ENCODE measurements around the gene KASH5.
A peak's percentile ranks its signal among the peaks of the same experiment; 100 is the strongest.

Gene KASH5

DNA sequence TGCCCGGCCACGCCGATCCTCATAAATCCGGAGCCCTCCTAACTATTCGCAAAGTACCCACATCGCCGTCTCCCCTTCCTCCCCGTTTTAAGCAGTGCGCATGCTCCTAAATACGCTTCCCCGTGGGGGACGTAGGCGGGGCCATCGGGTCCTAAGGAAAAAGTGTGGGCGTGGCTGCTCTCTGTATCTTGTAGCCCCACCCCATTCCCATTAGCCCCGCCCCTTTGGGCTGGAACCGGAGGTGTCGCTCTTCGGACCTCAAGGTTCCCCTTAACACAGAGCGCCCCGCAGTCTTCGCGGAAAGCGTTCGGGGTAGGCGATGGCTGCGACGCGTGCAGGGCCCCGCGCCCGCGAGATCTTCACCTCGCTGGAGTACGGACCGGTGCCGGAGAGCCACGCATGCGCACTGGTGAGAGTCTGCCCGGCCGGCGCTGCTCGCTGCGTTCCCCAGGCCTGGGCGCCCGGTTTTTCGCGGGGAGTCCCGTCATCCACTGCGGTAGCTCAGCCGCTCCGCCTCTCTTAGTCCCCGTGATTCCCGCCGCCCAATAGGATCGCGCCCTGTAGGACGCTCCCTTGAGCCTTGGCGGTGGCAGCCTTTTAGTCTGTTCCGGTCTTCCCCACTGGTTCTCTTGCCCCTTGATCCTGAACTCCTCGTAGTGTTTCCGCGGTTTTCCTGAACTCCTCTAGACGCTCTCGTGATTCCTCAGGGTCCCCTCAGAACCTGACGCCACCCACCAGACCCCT, 65.1 kb downstream of the KASH5 start, which contains the start of gene ALDH16A1 (continued):
- TF ChIP-seq, protein P1, sequence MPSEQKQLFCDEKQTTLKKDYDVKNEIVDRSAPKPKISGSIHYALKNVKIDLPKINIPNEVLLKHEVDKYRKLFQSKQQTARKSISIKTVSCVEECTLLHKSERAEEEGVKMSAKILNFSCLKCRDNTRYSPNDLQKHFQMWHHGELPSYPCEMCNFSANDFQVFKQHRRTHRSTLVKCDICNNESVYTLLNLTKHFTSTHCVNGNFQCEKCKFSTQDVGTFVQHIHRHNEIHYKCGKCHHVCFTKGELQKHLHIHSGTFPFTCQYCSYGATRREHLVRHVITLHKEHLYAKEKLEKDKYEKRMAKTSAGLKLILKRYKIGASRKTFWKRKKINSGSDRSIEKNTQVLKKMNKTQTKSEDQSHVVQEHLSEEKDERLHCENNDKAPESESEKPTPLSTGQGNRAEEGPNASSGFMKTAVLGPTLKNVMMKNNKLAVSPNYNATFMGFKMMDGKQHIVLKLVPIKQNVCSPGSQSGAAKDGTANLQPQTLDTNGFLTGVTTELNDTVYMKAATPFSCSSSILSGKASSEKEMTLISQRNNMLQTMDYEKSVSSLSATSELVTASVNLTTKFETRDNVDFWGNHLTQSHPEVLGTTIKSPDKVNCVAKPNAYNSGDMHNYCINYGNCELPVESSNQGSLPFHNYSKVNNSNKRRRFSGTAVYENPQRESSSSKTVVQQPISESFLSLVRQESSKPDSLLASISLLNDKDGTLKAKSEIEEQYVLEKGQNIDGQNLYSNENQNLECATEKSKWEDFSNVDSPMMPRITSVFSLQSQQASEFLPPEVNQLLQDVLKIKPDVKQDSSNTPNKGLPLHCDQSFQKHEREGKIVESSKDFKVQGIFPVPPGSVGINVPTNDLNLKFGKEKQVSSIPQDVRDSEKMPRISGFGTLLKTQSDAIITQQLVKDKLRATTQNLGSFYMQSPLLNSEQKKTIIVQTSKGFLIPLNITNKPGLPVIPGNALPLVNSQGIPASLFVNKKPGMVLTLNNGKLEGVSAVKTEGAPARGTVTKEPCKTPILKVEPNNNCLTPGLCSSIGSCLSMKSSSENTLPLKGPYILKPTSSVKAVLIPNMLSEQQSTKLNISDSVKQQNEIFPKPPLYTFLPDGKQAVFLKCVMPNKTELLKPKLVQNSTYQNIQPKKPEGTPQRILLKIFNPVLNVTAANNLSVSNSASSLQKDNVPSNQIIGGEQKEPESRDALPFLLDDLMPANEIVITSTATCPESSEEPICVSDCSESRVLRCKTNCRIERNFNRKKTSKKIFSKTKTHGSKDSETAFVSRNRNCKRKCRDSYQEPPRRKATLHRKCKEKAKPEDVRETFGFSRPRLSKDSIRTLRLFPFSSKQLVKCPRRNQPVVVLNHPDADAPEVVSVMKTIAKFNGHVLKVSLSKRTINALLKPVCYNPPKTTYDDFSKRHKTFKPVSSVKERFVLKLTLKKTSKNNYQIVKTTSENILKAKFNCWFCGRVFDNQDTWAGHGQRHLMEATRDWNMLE (tag by site-specific recombination; conservative IDR thresholded peaks at IDR 0.05; ENCODE audit: low read depth), result no peak
- TF ChIP-seq ZNF211 (tag by site-specific recombination; IDR thresholded peaks at IDR 0.05; ENCODE audit: low read depth) (no peak), ZNF530 (tag by site-specific recombination; IDR thresholded peaks at IDR 0.05; ENCODE audit: low read depth) (no peak), FEZF1 (tag by site-specific recombination; IDR thresholded peaks at IDR 0.05) (peak; percentile 50), ZNF791 (tag by site-specific recombination; IDR thresholded peaks at IDR 0.05) (no peak), ZNF660 (tag by site-specific recombination; IDR thresholded peaks at IDR 0.05) (peak; percentile 21; the same call in 1 of the 2 replicates), ZNF121 (tag by site-specific recombination; IDR thresholded peaks at IDR 0.05) (no peak), ZFP3 (tag by site-specific recombination; IDR thresholded peaks at IDR 0.05; ENCODE audit: low read depth) (no peak), KLF7 (tag by site-specific recombination; IDR thresholded peaks at IDR 0.05; ENCODE audit: borderline replicate concordance) (no peak), ZNF335 (tag by site-specific recombination; conservative IDR thresholded peaks at IDR 0.05) (peak; percentile 90), ZNF426 (tag by site-specific recombination; IDR thresholded peaks at IDR 0.05) (no peak), ZNF610 (tag by site-specific recombination; IDR thresholded peaks at IDR 0.05; ENCODE audit: borderline replicate concordance) (peak; percentile 37; the same call in 1 of the 2 replicates), KLF16 (tag by site-specific recombination; IDR thresholded peaks at IDR 0.05) (peak; percentile 11; the same call in 1 of the 2 replicates), ZNF544 (tag by site-specific recombination; IDR thresholded peaks at IDR 0.05) (no peak), ZFHX2 (tag by site-specific recombination; conservative IDR thresholded peaks at IDR 0.05) (peak; percentile 65), ZNF561 (tag by site-specific recombination; IDR thresholded peaks at IDR 0.05; ENCODE audit: borderline replicate concordance) (peak; percentile 73; the same call in 1 of the 2 replicates), ZNF558 (tag by site-specific recombination; IDR thresholded peaks at IDR 0.05) (no peak), SALL2 (tag by site-specific recombination; IDR thresholded peaks at IDR 0.05; ENCODE audit: borderline replicate concordance) (no peak), SCRT1 (tag by site-specific recombination; IDR thresholded peaks at IDR 0.05; ENCODE audit: borderline replicate concordance) (no peak), ZNF48 (tag by site-specific recombination; IDR thresholded peaks at IDR 0.05) (no peak), ZNF654 (tag by site-specific recombination; IDR thresholded peaks at IDR 0.05; ENCODE audit: low read depth) (no peak)
- TF ChIP-seq, protein P2, sequence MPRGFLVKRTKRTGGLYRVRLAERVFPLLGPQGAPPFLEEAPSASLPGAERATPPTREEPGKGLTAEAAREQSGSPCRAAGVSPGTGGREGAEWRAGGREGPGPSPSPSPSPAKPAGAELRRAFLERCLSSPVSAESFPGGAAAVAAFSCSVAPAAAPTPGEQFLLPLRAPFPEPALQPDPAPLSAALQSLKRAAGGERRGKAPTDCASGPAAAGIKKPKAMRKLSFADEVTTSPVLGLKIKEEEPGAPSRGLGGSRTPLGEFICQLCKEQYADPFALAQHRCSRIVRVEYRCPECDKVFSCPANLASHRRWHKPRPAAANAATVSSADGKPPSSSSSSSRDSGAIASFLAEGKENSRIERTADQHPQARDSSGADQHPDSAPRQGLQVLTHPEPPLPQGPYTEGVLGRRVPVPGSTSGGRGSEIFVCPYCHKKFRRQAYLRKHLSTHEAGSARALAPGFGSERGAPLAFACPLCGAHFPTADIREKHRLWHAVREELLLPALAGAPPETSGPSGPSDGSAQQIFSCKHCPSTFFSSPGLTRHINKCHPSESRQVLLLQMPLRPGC (tag by site-specific recombination; IDR thresholded peaks at IDR 0.05), result no peak; the same call in 1 of the 2 replicates
- TF ChIP-seq, protein P3, sequence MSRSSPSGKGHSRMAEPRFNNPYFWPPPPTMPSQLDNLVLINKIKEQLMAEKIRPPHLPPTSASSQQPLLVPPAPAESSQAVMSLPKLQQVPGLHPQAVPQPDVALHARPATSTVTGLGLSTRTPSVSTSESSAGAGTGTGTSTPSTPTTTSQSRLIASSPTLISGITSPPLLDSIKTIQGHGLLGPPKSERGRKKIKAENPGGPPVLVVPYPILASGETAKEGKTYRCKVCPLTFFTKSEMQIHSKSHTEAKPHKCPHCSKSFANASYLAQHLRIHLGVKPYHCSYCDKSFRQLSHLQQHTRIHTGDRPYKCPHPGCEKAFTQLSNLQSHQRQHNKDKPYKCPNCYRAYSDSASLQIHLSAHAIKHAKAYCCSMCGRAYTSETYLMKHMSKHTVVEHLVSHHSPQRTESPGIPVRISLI (tag by site-specific recombination; IDR thresholded peaks at IDR 0.05), result no peak
- TF ChIP-seq, protein P4, sequence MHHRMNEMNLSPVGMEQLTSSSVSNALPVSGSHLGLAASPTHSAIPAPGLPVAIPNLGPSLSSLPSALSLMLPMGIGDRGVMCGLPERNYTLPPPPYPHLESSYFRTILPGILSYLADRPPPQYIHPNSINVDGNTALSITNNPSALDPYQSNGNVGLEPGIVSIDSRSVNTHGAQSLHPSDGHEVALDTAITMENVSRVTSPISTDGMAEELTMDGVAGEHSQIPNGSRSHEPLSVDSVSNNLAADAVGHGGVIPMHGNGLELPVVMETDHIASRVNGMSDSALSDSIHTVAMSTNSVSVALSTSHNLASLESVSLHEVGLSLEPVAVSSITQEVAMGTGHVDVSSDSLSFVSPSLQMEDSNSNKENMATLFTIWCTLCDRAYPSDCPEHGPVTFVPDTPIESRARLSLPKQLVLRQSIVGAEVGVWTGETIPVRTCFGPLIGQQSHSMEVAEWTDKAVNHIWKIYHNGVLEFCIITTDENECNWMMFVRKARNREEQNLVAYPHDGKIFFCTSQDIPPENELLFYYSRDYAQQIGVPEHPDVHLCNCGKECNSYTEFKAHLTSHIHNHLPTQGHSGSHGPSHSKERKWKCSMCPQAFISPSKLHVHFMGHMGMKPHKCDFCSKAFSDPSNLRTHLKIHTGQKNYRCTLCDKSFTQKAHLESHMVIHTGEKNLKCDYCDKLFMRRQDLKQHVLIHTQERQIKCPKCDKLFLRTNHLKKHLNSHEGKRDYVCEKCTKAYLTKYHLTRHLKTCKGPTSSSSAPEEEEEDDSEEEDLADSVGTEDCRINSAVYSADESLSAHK (tag by site-specific recombination; IDR thresholded peaks at IDR 0.05), result 0 out of 2 replicates have a peak, but pooled peaks have one; percentile 7
- TF ChIP-seq, protein P5, sequence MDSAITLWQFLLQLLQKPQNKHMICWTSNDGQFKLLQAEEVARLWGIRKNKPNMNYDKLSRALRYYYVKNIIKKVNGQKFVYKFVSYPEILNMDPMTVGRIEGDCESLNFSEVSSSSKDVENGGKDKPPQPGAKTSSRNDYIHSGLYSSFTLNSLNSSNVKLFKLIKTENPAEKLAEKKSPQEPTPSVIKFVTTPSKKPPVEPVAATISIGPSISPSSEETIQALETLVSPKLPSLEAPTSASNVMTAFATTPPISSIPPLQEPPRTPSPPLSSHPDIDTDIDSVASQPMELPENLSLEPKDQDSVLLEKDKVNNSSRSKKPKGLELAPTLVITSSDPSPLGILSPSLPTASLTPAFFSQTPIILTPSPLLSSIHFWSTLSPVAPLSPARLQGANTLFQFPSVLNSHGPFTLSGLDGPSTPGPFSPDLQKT (IDR thresholded peaks at IDR 0.05; ENCODE audit: borderline replicate concordance, low read depth, low read length), result no peak
- TF ChIP-seq, protein P6, sequence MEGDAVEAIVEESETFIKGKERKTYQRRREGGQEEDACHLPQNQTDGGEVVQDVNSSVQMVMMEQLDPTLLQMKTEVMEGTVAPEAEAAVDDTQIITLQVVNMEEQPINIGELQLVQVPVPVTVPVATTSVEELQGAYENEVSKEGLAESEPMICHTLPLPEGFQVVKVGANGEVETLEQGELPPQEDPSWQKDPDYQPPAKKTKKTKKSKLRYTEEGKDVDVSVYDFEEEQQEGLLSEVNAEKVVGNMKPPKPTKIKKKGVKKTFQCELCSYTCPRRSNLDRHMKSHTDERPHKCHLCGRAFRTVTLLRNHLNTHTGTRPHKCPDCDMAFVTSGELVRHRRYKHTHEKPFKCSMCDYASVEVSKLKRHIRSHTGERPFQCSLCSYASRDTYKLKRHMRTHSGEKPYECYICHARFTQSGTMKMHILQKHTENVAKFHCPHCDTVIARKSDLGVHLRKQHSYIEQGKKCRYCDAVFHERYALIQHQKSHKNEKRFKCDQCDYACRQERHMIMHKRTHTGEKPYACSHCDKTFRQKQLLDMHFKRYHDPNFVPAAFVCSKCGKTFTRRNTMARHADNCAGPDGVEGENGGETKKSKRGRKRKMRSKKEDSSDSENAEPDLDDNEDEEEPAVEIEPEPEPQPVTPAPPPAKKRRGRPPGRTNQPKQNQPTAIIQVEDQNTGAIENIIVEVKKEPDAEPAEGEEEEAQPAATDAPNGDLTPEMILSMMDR (tag by site-specific recombination; IDR thresholded peaks at IDR 0.05), result peak; percentile 41; the same call in 1 of the 2 replicates

Measured in HEK293 (cell line).